ENCODE measurements around the gene MOV10L1. TPM values are rescaled to one million over a fixed set of nuclear protein-coding genes. Genes with fewer than 3 reads are reported as not detected.

Gene MOV10L1
- total RNA-seq, 2 donors from 2014 or later = 0.27 to 0.50 TPM

DNA sequence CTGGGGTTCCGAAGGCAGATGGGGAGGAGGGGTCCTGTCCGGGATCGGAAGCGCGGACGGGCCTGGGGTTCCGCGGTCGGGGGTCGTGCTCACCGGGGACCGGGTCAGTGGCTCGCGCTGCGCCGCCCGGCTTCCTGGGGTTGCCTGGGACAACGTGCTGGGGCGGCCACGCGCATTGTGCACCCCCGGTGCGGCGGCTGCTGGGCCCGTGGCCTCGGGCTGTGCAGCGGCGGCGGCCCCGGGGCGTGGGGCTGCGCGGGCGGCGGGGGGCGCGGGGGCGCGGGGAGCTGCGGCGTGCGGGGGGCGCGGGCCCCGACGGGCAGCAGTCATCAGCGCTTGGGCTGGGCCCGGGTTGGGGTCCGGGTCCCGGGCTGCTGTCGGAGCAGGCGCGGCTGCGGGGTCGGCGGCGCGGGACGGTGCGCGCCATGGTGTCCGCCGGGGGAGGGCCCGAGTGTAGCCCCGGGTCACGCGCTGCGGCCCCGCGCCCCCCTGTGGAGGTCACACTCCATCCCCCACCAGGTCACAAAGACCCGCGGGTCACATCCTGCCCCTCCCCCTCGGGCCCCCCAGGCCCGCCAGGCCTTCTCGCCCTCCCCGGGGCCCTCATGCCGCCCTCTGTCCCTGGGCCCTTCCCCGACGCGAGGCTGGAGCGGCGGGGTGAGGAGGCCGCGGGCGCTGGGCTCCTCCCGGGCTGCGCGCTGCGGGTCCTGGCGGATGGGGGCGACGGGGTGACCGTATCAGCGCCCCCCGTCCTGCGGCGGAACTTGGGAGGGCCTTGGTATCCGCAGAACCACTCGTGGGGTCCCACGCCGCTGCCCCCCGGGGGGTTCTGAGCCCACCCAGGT lies 31.5 kb upstream of the MOV10L1 start, which contains the start of gene TTLL8:
TTLL8 (minus strand) TSS at position 238 of the 845 bp plus-strand sequence.
- Histone ChIP-seq H3K4me3 (no peak within 1 kb of the TSS), H3K36me3 (no peaks in the 10 kb centered on the region), H3K4me1 (no peaks in the 10 kb centered on the region), H3K9me3 (no peaks in the 10 kb centered on the region), H3K27me3 (peaks cover 20% of the 10 kb centered on the region), H3K27ac (no peak within 1 kb of the TSS), H3K9ac (ENCODE audit: low read depth in 2 of 2, low read length in 2 of 2) (no peak within 1 kb of the TSS)
- TF ChIP-seq, protein P1, sequence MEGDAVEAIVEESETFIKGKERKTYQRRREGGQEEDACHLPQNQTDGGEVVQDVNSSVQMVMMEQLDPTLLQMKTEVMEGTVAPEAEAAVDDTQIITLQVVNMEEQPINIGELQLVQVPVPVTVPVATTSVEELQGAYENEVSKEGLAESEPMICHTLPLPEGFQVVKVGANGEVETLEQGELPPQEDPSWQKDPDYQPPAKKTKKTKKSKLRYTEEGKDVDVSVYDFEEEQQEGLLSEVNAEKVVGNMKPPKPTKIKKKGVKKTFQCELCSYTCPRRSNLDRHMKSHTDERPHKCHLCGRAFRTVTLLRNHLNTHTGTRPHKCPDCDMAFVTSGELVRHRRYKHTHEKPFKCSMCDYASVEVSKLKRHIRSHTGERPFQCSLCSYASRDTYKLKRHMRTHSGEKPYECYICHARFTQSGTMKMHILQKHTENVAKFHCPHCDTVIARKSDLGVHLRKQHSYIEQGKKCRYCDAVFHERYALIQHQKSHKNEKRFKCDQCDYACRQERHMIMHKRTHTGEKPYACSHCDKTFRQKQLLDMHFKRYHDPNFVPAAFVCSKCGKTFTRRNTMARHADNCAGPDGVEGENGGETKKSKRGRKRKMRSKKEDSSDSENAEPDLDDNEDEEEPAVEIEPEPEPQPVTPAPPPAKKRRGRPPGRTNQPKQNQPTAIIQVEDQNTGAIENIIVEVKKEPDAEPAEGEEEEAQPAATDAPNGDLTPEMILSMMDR (IDR thresholded peaks at IDR 0.05) = no peak
- intact Hi-C loops (cut with DNase I) = no loop called here
- DNase-seq = no peak

- peaks cover 20% of the 10 kb centered on the region for H3K27me3 ChIP-seq
- H3K9ac ChIP-seq (ENCODE audit: low read depth in 2 of 2, low read length in 2 of 2) = no peak overlapping the region
- H3K4me3 ChIP-seq = no peak overlapping the region
- no peaks in the 10 kb centered on the region for H3K36me3 ChIP-seq
- H3K27ac ChIP-seq = no peak overlapping the region
- H3K9me3 ChIP-seq = no peaks in the 10 kb centered on the region
- no peak for DNase-seq
- intact Hi-C loops (cut with DNase I) = no loop called here
- H3K4me1 ChIP-seq = no peaks in the 10 kb centered on the region
- TF ChIP-seq, protein P1 (IDR thresholded peaks at IDR 0.05) = no peak
These were observed 30.6 kb upstream of the MOV10L1 start for GRCh38 chr22:50058906-50059880.

DNA sequence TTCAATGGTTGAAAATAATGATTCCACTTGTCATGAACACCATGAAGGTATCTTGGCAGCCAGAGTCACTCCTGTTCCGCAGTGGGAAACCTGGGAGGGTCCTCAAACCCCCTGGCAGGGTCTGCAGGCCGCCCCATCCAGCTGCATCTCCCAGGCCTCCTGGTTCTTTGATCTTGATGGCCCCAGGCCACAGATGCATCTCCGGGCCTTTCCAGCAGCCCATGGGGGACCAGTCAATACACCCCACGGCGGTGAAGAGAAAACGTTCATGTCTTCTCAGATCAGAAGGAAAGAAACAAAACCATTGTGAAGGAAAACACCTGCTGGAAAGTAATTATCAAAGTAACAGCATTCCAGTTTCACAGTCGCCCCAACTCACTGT lies 29.9 kb upstream of the MOV10L1 start:
- Histone ChIP-seq H3K36me3 (no peaks in the 10 kb centered on the region), H3K27me3 (peaks cover 20% of the 10 kb centered on the region), H3K9ac (ENCODE audit: low read depth in 2 of 2, low read length in 2 of 2) (no peak overlapping the region), H3K4me1 (no peaks in the 10 kb centered on the region), H3K27ac (no peak overlapping the region), H3K9me3 (no peaks in the 10 kb centered on the region), H3K4me3 (no peak overlapping the region)
- DNase-seq = no peak
- TF ChIP-seq, protein P1 (IDR thresholded peaks at IDR 0.05) = no peak
- intact Hi-C loops (cut with DNase I) = no loop called here

DNA sequence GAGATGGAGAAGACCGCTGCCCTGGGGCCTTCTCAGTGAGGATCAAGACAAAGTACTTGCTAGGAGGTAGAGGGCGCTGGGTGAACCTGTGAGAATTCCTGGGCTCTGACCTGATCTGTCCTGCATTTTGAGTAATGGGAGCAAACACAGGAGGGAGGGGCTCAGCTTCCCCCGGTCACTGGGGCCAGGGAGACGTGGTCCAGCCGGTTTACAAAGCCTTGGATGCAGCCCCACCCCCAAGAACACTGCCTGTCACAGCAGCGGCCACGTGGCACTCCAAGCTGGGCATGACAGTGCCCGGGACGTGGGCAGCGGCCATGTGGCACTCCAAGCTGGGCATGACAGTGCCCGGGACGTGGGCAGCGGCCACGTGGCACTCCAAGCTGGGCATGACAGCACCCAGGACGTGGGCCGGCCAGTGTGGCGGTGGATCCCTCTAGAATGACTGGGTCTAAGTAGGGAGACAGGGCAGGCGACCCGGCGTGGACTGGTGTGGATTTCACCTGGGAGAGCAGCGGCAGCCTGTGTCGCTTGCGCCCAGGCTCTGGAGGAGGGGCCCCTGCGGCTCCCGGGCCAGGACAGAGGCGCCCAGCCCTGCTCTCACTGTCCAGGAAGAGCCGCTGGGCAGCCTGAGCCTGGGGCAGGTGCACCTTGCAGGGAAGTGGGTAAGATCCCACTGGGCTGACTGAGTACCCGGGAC lies 29.2 kb upstream of the MOV10L1 start:
- DNase-seq = no peak
- peaks cover 20% of the 10 kb centered on the region for H3K27me3 ChIP-seq

More for the DNA sequence above, 29.2 kb upstream of the MOV10L1 start:
- intact Hi-C loops (cut with DNase I) = no loop called here
- Histone ChIP-seq H3K36me3 (no peaks in the 10 kb centered on the region), H3K27ac (no peak overlapping the region), H3K9me3 (no peaks in the 10 kb centered on the region), H3K4me1 (no peaks in the 10 kb centered on the region), H3K4me3 (no peak overlapping the region), H3K9ac (ENCODE audit: low read depth in 2 of 2, low read length in 2 of 2) (no peak overlapping the region)
- TF ChIP-seq, protein P1 (IDR thresholded peaks at IDR 0.05) = no peak

Data from colonic mucosa (tissue), 4 donors.